GM20000 (cell line): ENCODE results near the gene HYLS1.
A peak's percentile ranks its signal among the peaks of the same experiment; 100 is the strongest.
"Not testable (repeated sequence)": the region's sequence is repeated elsewhere in the genome, so short reads cannot be mapped to it uniquely, and the experiment has no call there.

ENCODE experiments used
- DNase-seq: peaks from one replicate; pipeline ENCODE4 v3.0.0; 2012; ENCODE audit warnings: low spot score
- TF ChIP-seq, protein P1 (sequence below): IDR thresholded peaks from 2 replicates; pipeline ENCODE4 v1.5.1; 2012; ENCODE audit warnings: mild to moderate bottlenecking, control low read depth; ENCODE audit errors: extremely low read depth, missing control alignments

Gene HYLS1, protein sequence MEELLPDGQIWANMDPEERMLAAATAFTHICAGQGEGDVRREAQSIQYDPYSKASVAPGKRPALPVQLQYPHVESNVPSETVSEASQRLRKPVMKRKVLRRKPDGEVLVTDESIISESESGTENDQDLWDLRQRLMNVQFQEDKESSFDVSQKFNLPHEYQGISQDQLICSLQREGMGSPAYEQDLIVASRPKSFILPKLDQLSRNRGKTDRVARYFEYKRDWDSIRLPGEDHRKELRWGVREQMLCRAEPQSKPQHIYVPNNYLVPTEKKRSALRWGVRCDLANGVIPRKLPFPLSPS

DNA sequence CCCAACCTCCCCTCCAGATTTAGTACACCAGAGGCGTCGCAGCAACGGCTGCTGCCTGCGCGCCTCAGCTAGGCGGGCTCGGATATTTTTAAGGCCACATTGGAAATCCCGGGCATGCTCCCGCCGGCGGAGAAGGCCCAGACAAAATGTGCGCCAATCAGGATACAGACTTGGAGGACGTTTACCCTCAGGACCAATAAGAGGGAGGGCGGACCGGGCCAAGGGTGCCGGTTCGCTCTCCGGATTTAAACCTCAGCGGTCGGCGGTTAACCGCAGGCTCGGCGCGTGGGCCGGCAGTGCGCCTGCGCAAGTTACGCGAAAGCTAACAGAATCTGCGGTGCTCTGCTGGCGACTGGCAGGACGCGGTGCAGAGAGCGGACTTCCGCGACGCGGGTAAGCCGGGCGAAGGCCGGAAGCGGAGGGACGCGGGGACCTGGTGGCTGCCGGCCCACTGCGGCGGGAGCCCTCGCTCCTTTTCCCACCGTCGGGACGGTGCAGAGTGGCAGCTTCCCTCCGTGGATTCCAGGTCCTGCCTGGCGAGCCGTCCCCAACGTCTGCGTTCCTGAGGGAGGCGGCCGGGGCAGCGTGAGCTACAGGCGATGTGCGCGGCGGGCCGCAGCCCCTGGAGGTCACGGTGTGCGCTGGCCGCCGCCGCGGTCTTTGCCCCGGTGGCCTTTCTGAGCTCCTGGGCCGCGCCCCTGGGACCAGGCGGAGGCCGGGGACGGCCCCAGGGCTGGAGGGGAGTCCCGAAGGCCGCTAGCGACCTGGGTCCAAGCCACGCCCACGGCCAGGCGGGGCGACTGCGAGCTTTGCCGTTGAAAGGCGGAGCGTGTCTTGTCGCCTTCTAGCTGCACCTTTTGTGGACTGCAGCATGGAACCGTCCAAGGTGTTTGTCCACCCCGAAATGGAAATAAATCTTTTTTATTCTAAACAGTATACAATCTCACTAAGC, at the start of gene HYLS1:
Gene HYLS1 (plus strand): TSS at position 296 of the 952 bp plus-strand sequence. CDS start 11,701 bp downstream, outside the sequence.
- TF ChIP-seq, protein P1, sequence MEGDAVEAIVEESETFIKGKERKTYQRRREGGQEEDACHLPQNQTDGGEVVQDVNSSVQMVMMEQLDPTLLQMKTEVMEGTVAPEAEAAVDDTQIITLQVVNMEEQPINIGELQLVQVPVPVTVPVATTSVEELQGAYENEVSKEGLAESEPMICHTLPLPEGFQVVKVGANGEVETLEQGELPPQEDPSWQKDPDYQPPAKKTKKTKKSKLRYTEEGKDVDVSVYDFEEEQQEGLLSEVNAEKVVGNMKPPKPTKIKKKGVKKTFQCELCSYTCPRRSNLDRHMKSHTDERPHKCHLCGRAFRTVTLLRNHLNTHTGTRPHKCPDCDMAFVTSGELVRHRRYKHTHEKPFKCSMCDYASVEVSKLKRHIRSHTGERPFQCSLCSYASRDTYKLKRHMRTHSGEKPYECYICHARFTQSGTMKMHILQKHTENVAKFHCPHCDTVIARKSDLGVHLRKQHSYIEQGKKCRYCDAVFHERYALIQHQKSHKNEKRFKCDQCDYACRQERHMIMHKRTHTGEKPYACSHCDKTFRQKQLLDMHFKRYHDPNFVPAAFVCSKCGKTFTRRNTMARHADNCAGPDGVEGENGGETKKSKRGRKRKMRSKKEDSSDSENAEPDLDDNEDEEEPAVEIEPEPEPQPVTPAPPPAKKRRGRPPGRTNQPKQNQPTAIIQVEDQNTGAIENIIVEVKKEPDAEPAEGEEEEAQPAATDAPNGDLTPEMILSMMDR: no peak
- peak; percentile 93 for DNase-seq

DNA sequence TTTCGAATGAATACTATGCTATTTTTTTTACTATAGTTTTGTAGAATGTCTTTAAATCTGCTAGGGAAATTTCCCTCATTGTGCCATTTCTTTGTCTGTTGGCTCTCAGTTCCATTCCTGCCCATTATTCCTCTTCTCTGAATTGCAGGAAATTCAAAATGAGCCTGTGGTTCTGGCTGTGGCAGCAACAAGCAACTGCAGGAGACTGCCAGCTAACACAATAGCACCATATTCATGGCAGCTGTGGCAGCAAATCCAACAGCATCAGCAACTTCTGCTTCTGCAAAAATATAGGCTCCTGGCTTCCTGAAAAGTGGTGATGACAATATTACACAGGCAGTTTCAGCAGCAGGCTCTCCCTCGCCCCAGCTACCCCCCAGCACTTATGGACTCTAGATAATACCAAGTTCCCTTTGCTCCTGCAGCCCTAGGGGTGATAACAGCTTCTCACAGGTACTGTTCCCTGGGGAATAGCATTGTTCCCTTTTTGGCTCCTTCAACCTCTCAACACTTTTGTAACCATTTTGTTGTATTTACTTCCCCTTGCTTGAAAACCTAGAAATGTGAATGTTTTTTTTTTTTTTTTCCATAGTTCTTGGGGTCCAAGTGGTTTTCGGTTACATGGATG, 45.0 kb upstream of the HYLS1 start:
- TF ChIP-seq, protein P1: no peak
- no peak for DNase-seq

DNA sequence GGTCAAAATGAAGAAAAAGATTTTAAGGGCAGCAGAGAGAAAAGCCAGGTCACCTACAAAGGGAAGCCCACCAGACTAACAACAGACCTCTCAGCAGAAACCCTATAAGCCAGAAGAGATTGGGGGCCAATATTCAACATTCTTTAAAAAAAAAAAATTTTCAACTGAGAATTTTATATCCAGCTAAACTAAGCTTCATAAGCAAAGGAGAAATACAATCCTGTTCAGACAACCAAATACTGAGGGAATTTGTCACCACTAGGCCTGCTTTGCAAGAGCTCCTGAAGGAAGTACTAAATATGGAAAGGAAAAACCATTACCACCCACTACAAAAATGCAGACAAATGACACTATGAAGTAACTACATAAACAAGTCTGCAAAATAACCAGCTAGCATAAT, 41.3 kb upstream of the HYLS1 start:
- no peak for DNase-seq
- TF ChIP-seq, protein P1: no peak

DNA sequence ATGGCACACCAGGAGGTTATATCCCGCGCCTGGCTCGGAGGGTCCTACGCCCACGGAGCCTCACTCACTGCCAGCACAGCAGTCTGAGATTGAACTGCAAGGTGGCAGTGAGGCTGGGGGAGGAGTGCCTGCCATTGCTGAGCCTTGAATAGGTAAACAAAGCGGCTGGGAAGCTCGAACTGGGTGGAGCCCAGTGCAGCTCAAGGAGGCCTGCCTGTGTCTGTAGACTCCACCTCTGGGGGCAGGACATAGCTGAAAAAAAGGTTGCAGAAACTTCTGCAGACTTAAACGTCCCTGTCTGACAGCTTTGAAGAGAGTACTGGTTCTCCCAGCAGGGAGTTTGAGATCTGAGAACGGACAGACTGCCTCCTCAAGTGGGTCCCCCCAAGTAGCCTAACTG, 29.8 kb upstream of the HYLS1 start:
- not testable (repeated sequence) for DNase-seq

DNA sequence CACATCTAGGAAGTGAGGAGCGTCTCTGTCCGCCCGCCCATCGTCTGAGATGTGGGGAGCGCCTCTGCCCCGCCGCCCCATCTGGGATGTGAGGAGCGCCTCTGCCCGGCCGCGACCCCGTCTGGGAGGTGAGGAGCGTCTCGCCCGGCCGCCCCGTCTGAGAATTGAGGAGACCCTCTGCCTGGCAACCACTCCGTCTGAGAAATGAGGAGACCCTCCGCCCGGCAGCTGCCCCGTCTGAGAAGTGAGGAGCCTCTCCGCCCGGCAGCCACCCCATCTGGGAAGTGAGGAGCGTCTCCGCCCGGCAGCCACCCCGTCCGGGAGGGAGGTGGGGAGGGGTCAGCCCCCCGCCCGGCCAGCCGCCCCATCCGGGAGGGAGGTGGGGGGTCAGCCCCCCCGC, 24.7 kb upstream of the HYLS1 start:
- not testable (repeated sequence) for DNase-seq

DNA sequence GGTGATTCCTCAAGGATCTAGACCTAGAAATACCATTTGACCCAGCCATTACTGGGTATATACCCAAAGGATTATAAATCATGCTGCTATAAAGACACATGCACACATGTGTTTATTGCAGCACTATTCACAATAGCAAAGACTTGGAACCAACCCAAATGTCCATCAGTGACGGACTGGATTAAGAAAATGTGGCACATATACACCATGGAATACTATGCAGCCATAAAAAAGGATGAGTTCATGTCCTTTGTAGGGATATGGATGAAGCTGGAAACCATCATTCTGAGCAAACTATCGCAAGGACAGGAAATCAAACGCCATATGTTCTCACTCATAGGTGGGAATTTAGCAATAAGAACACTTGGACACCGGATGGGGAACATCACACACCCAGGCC, 22.1 kb upstream of the HYLS1 start:
- not testable (repeated sequence) for DNase-seq

DNA sequence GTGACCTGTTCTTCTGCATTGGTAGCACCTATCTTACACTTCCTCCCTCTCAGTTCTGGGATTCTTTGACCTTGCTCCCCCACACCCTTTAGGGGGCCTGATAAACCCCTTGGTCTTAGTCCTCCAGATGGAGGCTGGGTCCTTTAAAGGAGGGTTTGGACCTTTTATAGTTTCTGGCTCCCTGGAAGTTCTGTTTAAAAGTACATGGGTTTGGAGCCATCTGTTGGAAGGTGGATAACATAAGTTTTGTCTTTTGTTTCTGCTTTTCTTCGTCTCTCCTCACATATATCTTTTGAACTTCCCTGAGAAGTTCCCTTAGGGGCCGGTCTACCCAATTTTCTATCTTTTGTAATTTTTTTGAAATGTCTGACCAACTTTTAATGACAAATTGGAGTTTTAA, 17.9 kb upstream of the HYLS1 start:
- TF ChIP-seq, protein P1: no peak
- DNase-seq: no peak

DNA sequence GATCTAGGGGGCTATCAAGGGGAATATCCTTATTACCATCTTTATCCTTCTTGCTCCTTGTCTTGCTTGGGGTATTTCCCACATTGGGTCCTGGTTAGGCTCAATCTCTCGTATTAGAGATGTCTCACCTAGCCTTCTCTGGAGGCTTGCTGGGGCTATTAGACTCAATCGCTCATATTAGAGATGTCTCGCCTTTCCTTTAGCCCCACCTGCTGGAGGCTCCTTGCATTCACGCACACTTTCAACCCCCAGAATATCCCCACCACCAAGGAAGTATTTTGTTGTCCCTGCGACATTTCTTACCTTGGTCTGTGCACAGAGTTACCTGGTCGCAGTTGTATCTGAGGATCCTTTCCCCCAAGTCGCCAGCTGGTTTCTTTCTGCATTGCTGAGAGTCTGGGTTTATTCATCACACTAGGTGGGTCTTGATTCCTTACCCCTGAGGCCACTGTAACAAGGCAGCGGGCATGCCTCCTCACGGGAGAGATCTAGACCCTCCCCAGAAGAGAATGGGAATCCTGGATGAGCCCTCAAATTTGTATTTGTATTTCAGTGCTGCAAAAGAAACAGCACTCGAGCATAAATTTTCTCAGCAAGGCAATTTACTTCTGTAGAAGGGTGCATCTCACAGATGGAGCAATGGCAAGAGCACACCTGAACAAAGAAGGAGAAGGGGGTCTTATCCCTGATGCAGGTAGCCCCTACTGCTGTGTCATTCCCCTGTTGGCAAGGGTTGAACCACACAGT, 15.9 kb upstream of the HYLS1 start:
- DNase-seq: no peak
- TF ChIP-seq, protein P1: no peak
